Measurements from ENCODE around the gene C5AR1.

- TF ChIP-seq, protein P1, sequence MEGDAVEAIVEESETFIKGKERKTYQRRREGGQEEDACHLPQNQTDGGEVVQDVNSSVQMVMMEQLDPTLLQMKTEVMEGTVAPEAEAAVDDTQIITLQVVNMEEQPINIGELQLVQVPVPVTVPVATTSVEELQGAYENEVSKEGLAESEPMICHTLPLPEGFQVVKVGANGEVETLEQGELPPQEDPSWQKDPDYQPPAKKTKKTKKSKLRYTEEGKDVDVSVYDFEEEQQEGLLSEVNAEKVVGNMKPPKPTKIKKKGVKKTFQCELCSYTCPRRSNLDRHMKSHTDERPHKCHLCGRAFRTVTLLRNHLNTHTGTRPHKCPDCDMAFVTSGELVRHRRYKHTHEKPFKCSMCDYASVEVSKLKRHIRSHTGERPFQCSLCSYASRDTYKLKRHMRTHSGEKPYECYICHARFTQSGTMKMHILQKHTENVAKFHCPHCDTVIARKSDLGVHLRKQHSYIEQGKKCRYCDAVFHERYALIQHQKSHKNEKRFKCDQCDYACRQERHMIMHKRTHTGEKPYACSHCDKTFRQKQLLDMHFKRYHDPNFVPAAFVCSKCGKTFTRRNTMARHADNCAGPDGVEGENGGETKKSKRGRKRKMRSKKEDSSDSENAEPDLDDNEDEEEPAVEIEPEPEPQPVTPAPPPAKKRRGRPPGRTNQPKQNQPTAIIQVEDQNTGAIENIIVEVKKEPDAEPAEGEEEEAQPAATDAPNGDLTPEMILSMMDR (IDR thresholded peaks at IDR 0.05) = no peak
- no peak for TF ChIP-seq POLR2A (IDR thresholded peaks at IDR 0.05)
- no peak for TF ChIP-seq EP300 (IDR thresholded peaks at IDR 0.05)
Observed at GRCh38 chr19:47264629-47265028, 45.0 kb upstream of the C5AR1 start.
